Mucosa of gallbladder (tissue), 1 donor: ENCODE results near the gene MACO1. TPM values are rescaled to one million over a fixed set of nuclear protein-coding genes. Genes with fewer than 3 reads are reported as not detected.
A peak's percentile ranks its signal among the peaks of the same experiment; 100 is the strongest.

ENCODE experiments used
- DNase-seq: peaks from one replicate; pipeline ENCODE4 v3.0.0-alpha.2; 2020; ENCODE audit warnings: low spot score
- total RNA-seq: library from RNA; stranded (reverse); gene quantifications from one replicate; pipeline ENCODE4 v1.2.1, GENCODE V29; 2021
- donor health status: DM: no; HTN: no; CAD: no.

The MACO1 gene
- total RNA-seq, 1 donor from 2014 or later = 29.9 TPM

DNA sequence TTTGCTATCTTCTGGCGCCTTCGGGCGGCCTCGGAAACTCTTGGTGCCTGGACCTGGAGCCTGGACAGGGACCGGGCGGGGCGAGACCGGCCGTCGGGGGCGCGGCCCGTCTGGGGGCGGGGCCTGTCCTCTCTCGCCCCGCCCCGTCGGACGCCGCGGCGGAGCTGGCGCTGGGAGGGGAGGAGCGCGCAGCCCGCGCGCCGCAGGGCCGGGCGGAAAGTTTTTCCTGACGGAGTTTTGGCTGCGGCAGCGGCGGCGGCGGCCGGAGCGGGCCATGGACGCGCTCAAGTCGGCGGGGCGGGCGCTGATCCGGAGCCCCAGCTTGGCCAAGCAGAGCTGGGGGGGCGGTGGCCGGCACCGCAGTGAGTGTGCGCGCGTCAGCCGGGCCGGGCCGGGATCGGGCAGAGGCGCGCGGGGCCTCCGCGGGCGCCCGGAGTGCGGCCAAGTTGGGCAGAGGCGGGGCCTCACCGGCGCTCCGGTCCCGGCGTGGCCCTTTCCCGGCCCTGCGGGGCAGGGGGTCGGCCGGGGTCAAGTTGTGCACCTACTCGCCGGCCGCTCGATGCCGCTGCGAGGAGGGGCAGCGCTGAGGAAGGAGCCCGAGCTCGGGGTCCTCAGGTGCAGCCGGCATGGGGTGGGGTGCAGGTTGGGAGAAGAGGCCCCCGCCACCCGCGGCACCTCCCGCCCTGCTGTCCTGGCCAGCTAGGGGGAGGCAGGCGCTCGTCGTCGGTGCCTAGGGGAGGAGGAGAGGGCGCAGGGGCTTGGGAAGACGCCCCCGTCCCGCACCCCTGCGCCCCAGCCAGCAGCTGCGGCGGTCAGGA, 112.9 kb downstream of the MACO1 start, which contains the start of gene LDLRAP1:
TSS of gene LDLRAP1 (plus strand) at position 182 of the 818 bp plus-strand sequence. CDS start at position 275, 93 bp downstream.
- peak; percentile 69 for DNase-seq

DNA sequence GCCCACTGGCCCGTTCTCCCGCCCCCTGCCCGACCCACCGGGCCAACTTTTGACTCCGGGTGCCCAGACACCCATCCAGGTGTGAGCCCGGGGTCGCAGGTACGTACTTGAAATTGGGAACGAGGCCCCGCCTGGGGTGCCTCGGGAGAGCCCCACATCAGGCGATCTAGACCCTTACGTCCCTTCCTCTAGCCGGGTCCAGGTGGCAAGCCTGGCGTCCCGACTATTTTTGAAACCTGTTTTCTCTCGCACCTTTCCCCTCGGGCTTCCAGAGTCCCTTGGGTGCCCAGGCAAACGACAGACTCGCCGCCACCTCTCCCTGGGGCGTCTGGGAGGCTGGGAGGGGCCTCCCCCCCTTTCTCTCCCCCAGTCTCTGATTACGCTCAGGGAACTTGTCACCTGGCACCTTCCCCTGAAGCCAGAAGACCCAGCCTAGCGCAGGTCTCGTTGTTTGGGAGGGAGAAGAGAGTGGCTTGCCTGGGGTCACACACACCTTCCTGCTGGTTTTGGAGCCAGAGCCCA, 113.6 kb downstream of the MACO1 start:
- DNase-seq = no peak

DNA sequence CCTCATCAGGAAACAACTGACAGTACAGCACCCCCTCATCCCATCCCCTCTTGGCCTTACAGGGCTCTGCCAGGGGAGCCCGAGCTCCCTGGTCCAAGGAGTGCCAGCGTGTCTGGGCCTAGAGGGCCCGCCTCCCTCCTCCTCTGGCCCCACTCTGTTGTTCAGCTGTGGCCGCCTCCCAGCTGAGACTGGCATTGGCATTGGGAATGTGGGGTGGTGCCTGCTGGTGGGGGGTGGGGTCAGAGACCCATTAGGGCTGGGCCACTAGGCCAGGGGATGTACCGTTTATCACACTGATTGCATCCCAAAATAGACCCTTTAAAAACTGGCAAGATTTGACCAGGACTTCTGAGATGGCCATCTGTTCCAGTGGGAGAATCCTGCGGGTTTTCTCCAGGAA, 114.1 kb downstream of the MACO1 start:
- DNase-seq = no peak

DNA sequence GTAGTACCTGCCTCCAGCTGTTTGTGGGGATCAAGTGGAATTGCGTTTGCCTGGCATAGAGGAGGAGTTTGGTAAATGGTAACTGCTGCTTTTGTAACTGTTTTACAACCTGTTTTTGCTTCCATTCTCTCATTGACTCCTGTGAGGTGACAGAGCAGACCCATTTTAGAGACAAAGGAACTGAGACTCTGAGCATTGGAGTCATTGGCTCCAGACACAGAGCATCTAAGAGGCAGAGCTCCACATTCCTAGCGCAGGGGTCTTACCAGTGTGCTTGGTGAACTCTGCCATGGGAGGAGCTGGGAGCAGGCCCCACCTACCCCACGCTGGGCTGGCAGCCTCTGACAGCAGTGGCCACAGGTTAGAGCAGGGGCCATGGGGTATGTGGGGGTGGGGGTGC, 115.1 kb downstream of the MACO1 start:
- DNase-seq = no peak

DNA sequence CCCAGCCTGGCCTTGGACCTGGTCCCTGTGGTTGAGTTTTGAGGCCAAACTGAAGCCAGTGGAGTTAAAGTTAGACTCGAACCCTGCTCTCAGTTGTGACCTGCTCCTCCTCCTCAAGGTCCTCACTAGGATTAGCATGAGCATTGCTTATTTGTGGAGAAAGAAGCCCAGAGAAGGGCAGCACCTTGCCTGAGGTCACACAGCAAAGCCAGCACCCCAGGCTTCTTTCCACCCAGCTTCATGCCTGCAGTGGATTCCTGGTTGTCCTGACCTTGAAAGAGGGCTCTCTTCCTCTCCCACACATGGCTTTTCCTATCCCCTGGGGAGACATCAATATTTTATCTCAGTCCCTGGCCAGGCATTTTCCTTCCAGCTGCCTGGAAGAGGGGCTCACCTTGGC, 115.5 kb downstream of the MACO1 start:
- no peak for DNase-seq

DNA sequence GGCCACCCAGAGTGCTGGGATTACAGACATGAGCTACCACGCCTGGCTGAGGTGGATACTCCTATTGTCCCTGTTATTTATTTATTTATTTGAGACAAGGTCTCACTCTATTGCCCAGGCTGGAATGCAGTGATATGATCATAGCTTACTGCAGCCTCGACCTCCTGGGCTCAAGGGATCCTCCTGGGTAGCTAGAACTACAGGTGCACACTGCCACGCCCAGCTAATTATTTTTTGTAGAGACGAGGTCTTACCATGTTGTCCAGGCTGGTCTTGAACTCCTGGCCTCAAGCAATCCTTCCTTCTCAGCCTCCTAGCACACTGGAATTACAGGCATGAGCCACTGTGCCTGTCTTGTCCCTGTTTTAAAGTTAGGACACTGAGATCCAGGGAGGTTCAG, 117.9 kb downstream of the MACO1 start:
- no peak for DNase-seq

DNA sequence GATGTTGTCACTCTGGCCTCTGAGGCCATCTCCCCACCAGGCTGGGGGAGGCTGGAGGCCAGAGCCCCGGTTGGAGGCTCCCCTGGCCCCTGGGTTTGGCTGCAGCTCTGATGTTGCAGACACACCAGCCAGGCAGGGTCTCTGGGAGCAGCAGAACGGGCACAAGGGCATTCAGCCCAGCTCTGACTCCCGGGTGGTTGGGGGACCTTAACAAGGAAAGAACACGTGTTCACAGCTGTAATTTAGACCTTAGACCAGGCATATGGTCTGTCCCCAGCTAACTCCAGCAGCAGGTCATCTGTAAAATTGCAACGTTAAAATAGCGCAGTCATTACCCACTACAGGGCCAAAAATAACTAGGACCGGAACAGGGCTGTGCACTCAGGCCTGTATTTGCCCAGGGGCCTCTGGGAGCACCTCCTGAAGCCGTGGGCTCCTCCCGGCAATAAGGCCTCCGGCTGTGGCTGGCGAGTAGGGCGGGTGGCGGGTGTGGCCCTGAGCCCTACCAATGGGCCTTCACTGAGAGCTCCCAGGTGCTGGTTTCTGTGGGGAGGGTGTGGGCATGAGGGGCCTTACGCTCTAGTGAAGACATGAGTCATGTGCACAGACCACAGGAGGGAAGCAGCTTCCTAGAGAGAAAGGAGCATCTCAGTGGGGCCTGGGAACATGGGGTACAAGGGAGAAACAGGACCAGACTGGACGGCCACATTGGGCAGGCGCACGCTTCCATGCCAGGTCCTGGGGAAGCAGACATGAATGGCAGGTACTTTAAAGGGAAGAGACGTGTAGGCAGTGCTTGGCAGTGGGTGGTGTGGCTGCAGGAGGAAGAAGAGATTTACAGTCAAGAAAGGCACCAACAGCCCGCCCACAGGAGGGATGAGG, 118.8 kb downstream of the MACO1 start:
- DNase-seq = no peak

Other genes starting within 250 kb of the MACO1 start
- gene SYF2, start 198.4 kb upstream of the MACO1 start, total RNA-seq = 54.9 TPM
- gene RSRP1, start 183.4 kb upstream of the MACO1 start, total RNA-seq = 192 TPM
- not detected for gene RHD, start 158.4 kb upstream of the MACO1 start, total RNA-seq
- 124 TPM for gene TMEM50A, start 92.6 kb upstream of the MACO1 start, total RNA-seq
- gene RHCE, start 10.1 kb upstream of the MACO1 start, total RNA-seq = 0.35 TPM
- gene LDLRAP1, start 112.7 kb downstream of the MACO1 start, total RNA-seq = 22.8 TPM
- 18.4 TPM for gene MAN1C1, start 185.9 kb downstream of the MACO1 start, total RNA-seq